Activated T-cell treated with anti-CD3 and anti-CD28 coated beads, Interleukin-2, amount 50 U/mL, for 24 hours (primary cell): ENCODE results near the gene SLX4IP.
"Not testable (repeated sequence)": the region's sequence is repeated elsewhere in the genome, so short reads cannot be mapped to it uniquely, and the experiment has no call there.

Experiments
- DNase-seq: peaks from one replicate; pipeline ENCODE4 v3.0.0-alpha.2; 2020
- H3K27ac Mint-ChIP-seq: 2 replicates; pipeline ENCODE4 v1.8.0; 2020; ENCODE audit warnings: mild to moderate bottlenecking, mixed read lengths
- H3K27me3 Mint-ChIP-seq: 2 replicates; pipeline ENCODE4 v1.8.0; 2020; ENCODE audit warnings: mixed read lengths
- H3K36me3 Mint-ChIP-seq: 2 replicates; pipeline ENCODE4 v1.8.0; 2020; ENCODE audit warnings: low read depth, mixed read lengths
- H3K4me1 Mint-ChIP-seq: 2 replicates; pipeline ENCODE4 v1.8.0; 2020; ENCODE audit warnings: low read depth, mixed read lengths
- H3K4me3 Mint-ChIP-seq: 2 replicates; pipeline ENCODE4 v1.8.0; 2020; ENCODE audit warnings: mild to moderate bottlenecking, moderate library complexity, mixed read lengths
- H3K9me3 Mint-ChIP-seq: 2 replicates; pipeline ENCODE4 v1.8.0; 2020; ENCODE audit warnings: mixed read lengths

SLX4IP gene

DNA sequence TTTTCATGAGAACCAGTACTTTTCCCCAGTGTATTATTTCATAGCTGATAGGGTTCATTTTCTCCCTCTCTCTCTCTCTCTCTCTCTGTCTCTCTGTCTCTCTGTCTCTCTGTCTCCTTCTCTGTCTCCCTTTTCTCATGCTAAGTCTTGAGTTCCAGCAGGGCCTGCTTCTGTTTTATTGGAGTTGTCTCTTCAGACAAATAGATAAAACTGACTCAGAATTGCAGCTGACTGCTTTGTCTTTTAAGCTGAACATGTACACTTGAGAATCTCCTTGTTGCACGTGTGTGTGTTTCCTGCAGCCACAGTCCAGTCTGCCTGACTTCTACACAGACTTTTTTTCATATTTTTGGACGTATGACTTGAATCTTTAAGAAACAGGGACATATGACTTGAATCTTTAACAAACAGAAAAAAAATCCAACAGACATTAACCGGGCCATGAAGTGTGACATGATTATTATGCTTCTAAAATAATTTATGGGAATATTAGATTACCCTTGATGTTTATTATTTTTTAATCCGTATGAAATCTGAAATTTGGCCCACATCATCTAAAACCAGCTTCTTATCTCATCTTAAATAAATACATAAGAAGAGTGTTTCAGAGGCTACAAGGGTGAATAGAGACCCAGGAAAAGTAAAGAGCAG, 167.2 kb downstream of the SLX4IP start:
- DNase-seq = no peak
- Mint-ChIP-seq H3K4me3 (no peak overlapping the region), H3K36me3 (peaks cover 62% of the 10 kb centered on the region), H3K27me3 (no peaks in the 10 kb centered on the region), H3K9me3 (no peaks in the 10 kb centered on the region), H3K27ac (no peak overlapping the region), H3K4me1 (peaks cover 29% of the 10 kb centered on the region)

- no peak for DNase-seq
- Mint-ChIP-seq H3K36me3 (peaks cover 63% of the 10 kb centered on the region), H3K27me3 (no peaks in the 10 kb centered on the region), H3K27ac (peak overlapping the region; percentile 72), H3K4me1 (peaks cover 28% of the 10 kb centered on the region), H3K9me3 (no peaks in the 10 kb centered on the region), H3K4me3 (no peak overlapping the region)
Measured at GRCh38 chr20:10603378-10603777, 168.3 kb downstream of the SLX4IP start.

DNA sequence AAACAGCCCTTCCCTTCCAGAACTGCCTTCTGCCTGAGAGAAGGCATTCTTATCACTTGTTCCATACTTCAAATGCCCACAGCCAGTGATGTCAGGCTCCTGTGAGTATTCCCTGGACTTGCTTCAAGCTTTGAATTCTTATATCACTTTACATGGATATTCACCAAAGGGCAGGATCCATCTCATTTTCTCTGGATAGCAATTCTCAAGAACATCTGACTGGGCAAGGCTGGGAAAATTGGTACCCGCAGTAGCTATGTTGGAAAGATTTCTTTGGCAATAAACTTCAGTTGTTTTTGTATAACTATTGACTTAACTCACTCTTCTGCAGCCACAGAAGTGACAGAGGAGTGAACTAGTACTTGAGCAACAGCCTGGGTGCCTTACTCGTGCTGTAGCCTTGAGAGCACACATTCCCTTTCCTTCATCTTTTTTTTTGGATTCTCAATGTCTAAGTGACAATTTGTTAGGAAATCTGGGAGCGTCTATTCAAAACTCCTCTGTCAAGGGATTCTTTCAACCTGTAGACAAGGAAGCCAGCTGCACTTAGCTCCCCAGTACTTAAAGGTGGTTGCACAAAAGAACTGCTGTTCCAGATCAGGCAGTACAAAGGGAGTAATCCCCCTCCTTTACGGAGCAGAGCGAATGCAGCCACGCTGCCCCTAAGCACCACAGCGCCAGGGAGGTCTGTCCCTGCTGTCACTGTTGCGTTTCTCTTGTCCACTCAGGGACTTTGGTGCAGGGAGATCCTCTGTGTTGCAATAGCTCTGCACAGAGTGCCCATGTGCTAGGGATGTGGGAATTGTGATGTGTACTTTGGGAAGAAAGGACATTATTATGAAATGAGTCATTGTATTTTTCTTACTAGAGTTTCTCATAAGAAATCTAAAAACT, 169.1 kb downstream of the SLX4IP start:
- peaks cover 20% of the 10 kb centered on the region for H3K4me1 Mint-ChIP-seq
- no peak for DNase-seq
- peaks cover 64% of the 10 kb centered on the region for H3K36me3 Mint-ChIP-seq
- peak overlapping the region; percentile 72 for H3K27ac Mint-ChIP-seq
- no peak overlapping the region for H3K4me3 Mint-ChIP-seq
- no peaks in the 10 kb centered on the region for H3K27me3 Mint-ChIP-seq
- no peaks in the 10 kb centered on the region for H3K9me3 Mint-ChIP-seq

GRCh38 chr20:10604865-10605440, 169.8 kb downstream of the SLX4IP start:
- DNase-seq = no peak
- peaks cover 67% of the 10 kb centered on the region for H3K36me3 Mint-ChIP-seq
- H3K4me1 Mint-ChIP-seq = peaks cover 16% of the 10 kb centered on the region
- H3K9me3 Mint-ChIP-seq = no peaks in the 10 kb centered on the region
- no peaks in the 10 kb centered on the region for H3K27me3 Mint-ChIP-seq
- no peak overlapping the region for H3K4me3 Mint-ChIP-seq
- no peak overlapping the region for H3K27ac Mint-ChIP-seq

DNA sequence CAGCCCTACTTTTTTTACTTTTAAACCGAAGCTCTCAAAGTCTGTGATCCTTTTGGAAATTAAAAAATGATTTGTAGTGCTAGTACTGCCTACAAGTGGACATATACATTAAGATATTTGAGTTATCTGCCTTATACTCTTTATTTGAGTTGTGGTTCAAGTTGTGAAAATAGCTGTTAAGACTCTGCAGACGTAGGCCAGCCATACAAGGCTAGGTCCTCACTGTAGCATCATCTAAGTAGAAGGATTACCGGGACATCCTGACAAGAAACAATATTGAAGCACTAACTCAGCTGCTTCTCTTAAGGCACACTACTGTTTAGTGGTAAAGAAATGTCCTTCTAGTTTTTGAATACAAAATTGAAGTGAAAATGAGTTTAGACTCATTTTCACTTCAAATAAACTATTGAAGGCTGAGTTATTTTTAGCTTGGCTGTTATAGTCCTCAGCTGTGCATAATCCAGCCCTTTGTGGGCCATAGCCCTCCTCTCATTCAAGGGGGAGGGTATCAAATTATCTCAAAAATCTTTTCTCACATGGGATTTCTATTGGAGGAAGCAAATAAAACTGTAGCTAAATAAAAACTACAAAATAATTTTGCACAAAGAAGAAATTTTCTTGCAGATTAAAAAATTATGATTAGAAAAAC, 170.6 kb downstream of the SLX4IP start:
- H3K4me3 Mint-ChIP-seq = no peak overlapping the region
- peaks cover 62% of the 10 kb centered on the region for H3K36me3 Mint-ChIP-seq
- H3K27ac Mint-ChIP-seq = no peak overlapping the region

GRCh38 chr20:10609276-10609675, 174.2 kb downstream of the SLX4IP start:
- H3K36me3 Mint-ChIP-seq = peaks cover 57% of the 10 kb centered on the region
- H3K27me3 Mint-ChIP-seq = no peaks in the 10 kb centered on the region
- DNase-seq = no peak
- no peaks in the 10 kb centered on the region for H3K9me3 Mint-ChIP-seq
- no peak overlapping the region for H3K27ac Mint-ChIP-seq
- H3K4me3 Mint-ChIP-seq = no peak overlapping the region
- no peaks in the 10 kb centered on the region for H3K4me1 Mint-ChIP-seq

More for the DNA sequence above, 170.6 kb downstream of the SLX4IP start:
- H3K27me3 Mint-ChIP-seq = no peaks in the 10 kb centered on the region
- no peak for DNase-seq
- no peaks in the 10 kb centered on the region for H3K9me3 Mint-ChIP-seq
- H3K4me1 Mint-ChIP-seq = peaks cover 16% of the 10 kb centered on the region

DNA sequence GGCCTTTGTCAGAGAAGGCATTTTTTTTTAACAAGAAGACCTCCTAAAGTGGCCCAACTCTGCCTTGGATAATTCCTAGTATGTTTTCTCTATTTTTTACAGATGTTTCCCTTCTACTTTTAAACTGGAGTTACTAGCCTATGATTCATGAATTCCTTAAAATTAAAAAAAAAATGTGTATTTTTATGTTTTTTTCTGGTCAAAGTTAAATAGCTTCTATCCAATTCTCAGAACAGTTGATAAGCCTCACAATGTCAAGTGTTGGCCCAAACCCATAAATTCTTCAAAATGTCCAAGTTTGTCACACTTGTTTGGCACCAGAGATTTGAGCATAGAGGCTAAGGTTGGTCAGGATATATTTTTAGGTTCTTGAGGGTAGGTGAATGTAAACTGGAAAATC, 174.7 kb downstream of the SLX4IP start:
- Mint-ChIP-seq H3K4me3 (no peak overlapping the region), H3K27me3 (no peaks in the 10 kb centered on the region), H3K36me3 (peaks cover 57% of the 10 kb centered on the region), H3K4me1 (no peaks in the 10 kb centered on the region), H3K9me3 (no peaks in the 10 kb centered on the region), H3K27ac (no peak overlapping the region)
- DNase-seq = no peak

DNA sequence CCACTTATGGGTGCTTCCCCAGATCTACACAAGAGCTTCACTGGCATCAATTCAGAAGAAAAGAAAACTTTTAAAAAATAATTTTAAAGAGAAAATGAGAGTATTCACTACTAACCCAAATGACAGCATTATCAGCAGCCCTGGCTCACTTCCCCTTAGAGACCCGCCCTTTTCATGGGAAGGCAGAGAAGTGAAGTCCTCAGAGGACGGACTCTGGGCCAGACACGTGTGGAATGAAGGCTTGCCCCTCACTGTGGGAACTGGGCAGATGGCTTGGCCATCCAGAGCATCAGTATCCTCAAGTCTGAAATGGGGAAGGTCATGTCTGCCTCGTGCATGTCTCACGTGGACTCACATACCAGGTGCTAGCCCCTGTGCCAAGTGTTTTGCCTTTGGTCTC, 175.1 kb downstream of the SLX4IP start:
- Mint-ChIP-seq H3K4me1 (no peaks in the 10 kb centered on the region), H3K27me3 (no peaks in the 10 kb centered on the region), H3K27ac (no peak overlapping the region), H3K36me3 (peaks cover 58% of the 10 kb centered on the region), H3K4me3 (no peak overlapping the region), H3K9me3 (no peaks in the 10 kb centered on the region)
- no peak for DNase-seq

- no peak overlapping the region for H3K4me3 Mint-ChIP-seq
- H3K27me3 Mint-ChIP-seq = no peaks in the 10 kb centered on the region
- no peaks in the 10 kb centered on the region for H3K9me3 Mint-ChIP-seq
- H3K27ac Mint-ChIP-seq = no peak overlapping the region
- peaks cover 57% of the 10 kb centered on the region for H3K36me3 Mint-ChIP-seq
- H3K4me1 Mint-ChIP-seq = no peaks in the 10 kb centered on the region
- no peak for DNase-seq
Measured at GRCh38 chr20:10611357-10611756, 176.3 kb downstream of the SLX4IP start.

- H3K4me1 Mint-ChIP-seq, H3K27me3 Mint-ChIP-seq, H3K9me3 Mint-ChIP-seq, DNase-seq, H3K27ac Mint-ChIP-seq, H3K4me3 Mint-ChIP-seq: not testable (repeated sequence)
- peaks cover 51% of the 10 kb centered on the region for H3K36me3 Mint-ChIP-seq
Measured at GRCh38 chr20:10613426-10613825, 178.3 kb downstream of the SLX4IP start.

DNA sequence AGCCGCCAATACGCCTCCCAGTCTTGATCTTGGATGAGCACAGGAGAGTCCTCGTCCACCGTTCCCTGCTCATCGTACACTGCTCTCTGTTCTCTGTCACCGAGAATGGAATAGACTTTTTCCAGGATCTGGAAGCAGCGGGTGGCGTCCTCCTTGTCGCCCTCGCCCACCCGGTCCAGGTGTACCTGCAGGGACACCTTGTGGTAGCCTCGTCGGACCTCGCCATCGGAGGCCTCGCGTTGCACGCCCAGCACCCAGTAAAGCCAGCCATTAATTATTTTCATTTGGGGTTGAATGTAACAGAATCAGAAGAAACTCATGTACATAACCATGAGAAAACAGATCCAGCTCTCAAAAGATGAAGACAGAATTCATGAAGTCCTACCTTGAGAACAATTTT, 178.8 kb downstream of the SLX4IP start:
- H3K27ac Mint-ChIP-seq = no peak overlapping the region
- H3K27me3 Mint-ChIP-seq = no peaks in the 10 kb centered on the region
- H3K4me3 Mint-ChIP-seq = no peak overlapping the region

GRCh38 chr20:10616212-10616611, 181.1 kb downstream of the SLX4IP start:
- no peak overlapping the region for H3K27ac Mint-ChIP-seq
- peaks cover 43% of the 10 kb centered on the region for H3K36me3 Mint-ChIP-seq
- H3K27me3 Mint-ChIP-seq = no peaks in the 10 kb centered on the region
- H3K4me1 Mint-ChIP-seq = no peaks in the 10 kb centered on the region
- H3K4me3 Mint-ChIP-seq = no peak overlapping the region
- no peaks in the 10 kb centered on the region for H3K9me3 Mint-ChIP-seq
- no peak for DNase-seq

More for the DNA sequence above, 178.8 kb downstream of the SLX4IP start:
- no peak for DNase-seq
- H3K4me1 Mint-ChIP-seq = no peaks in the 10 kb centered on the region
- H3K9me3 Mint-ChIP-seq = no peaks in the 10 kb centered on the region
- peaks cover 47% of the 10 kb centered on the region for H3K36me3 Mint-ChIP-seq

DNA sequence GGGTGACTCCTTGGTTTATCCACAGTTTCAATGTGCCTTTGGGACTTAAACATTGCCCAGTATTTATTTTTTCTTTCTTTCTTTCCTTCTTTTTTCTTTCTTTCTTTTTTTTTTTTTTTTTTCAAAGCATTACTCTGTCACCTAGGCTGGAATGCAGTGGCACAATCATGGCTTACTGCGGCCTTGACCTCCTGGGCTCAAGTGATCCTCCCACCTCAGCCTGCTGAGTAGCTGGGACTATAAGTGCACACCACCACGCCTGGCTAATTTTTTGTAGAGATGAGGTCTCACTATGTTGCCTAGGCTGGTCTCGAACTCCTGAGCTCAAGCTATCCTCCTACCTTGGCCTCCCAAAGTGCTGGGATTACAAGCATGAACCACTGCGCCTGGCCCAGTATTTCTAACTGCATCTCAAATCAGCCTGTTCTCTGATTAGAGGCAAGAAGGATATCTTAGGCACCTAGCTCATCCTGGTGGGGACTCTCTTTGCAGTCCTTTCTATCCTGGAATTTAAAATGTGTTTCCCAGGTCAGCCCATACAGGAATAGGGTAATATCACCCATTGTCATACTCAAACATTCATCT, 182.5 kb downstream of the SLX4IP start:
- H3K9me3 Mint-ChIP-seq, H3K4me3 Mint-ChIP-seq, H3K27me3 Mint-ChIP-seq, H3K4me1 Mint-ChIP-seq, DNase-seq, H3K27ac Mint-ChIP-seq: not testable (repeated sequence)
- peaks cover 41% of the 10 kb centered on the region for H3K36me3 Mint-ChIP-seq

- Mint-ChIP-seq H3K36me3 (peaks cover 38% of the 10 kb centered on the region), H3K4me1 (no peaks in the 10 kb centered on the region), H3K27me3 (no peaks in the 10 kb centered on the region), H3K27ac (no peak overlapping the region), H3K4me3 (no peak overlapping the region), H3K9me3 (no peaks in the 10 kb centered on the region)
- no peak for DNase-seq
Measured at GRCh38 chr20:10618611-10619245, 183.6 kb downstream of the SLX4IP start.
